Activated T-helper 2 cell treated with anti-CD3 and anti-CD28 coated beads, Interferon-gamma antibody, Interleukin-2, Interleukin-4, amounts not matched to agents 10 μg/mL and 5 μg/mL and 100 μg/mL, durations not matched to agents 14 hours and 24 hours and 36 hours (primary cell): ENCODE results near the gene MIEN1. TPM values are rescaled to one million over a fixed set of nuclear protein-coding genes. Genes with fewer than 3 reads are reported as not detected.
"Not testable (repeated sequence)": the region's sequence is repeated elsewhere in the genome, so short reads cannot be mapped to it uniquely, and the experiment has no call there.

ENCODE experiments used
- DNase-seq: peaks from one replicate; pipeline ENCODE4 v3.0.0; 2021; ENCODE audit warnings: low spot score
- H3K27ac Mint-ChIP-seq: one replicate; pipeline ENCODE4 v1.8.0; 2021; ENCODE audit warnings: mixed read lengths
- H3K27me3 Mint-ChIP-seq: one replicate; pipeline ENCODE4 v1.8.0; 2021; ENCODE audit warnings: low read depth, mixed read lengths
- H3K36me3 Mint-ChIP-seq: one replicate; pipeline ENCODE4 v1.8.0; 2021; ENCODE audit warnings: low read depth, mixed read lengths
- H3K4me1 Mint-ChIP-seq: one replicate; pipeline ENCODE4 v1.8.0; 2021; ENCODE audit warnings: low read depth, mixed read lengths
- H3K4me3 Mint-ChIP-seq: one replicate; pipeline ENCODE4 v1.8.0; 2021; ENCODE audit warnings: low read depth, mild to moderate bottlenecking, moderate library complexity, mixed read lengths
- H3K9me3 Mint-ChIP-seq: one replicate; pipeline ENCODE4 v1.8.0; 2021; ENCODE audit warnings: mixed read lengths
- intact Hi-C: fragments of 100-400 bp; cut with micrococcal nuclease; formaldehyde crosslinking; loops from one replicate; pipeline ENCODE4 v1.15.1; 2023
- total RNA-seq: library from RNA; stranded (reverse); gene quantifications from 2 replicates; pipeline ENCODE4 v1.2.3, GENCODE V29; 2022

Gene MIEN1
- total RNA-seq, 1 donor from 2014 or later: 38.8 TPM

- no peak overlapping the region for H3K4me3 Mint-ChIP-seq
- no peaks in the 10 kb centered on the region for H3K9me3 Mint-ChIP-seq
- H3K4me1 Mint-ChIP-seq: no peaks in the 10 kb centered on the region
- no peaks in the 10 kb centered on the region for H3K36me3 Mint-ChIP-seq
- H3K27ac Mint-ChIP-seq: no peak overlapping the region
- DNase-seq: no peak
- no peaks in the 10 kb centered on the region for H3K27me3 Mint-ChIP-seq
- intact Hi-C loops: no loop called here
Measured at GRCh38 chr17:39714234-39714633, 16.1 kb downstream of the MIEN1 start.

GRCh38 chr17:39711851-39712250, 18.5 kb downstream of the MIEN1 start:
- no peak overlapping the region for H3K27ac Mint-ChIP-seq
- intact Hi-C loops: no loop called here
- no peak overlapping the region for H3K4me3 Mint-ChIP-seq
- no peaks in the 10 kb centered on the region for H3K9me3 Mint-ChIP-seq
- H3K27me3 Mint-ChIP-seq: no peaks in the 10 kb centered on the region
- peaks cover 5% of the 10 kb centered on the region for H3K4me1 Mint-ChIP-seq
- DNase-seq: no peak
- no peaks in the 10 kb centered on the region for H3K36me3 Mint-ChIP-seq

- H3K27me3 Mint-ChIP-seq, DNase-seq, H3K27ac Mint-ChIP-seq, H3K4me3 Mint-ChIP-seq, H3K4me1 Mint-ChIP-seq, H3K9me3 Mint-ChIP-seq, H3K36me3 Mint-ChIP-seq, intact Hi-C loops: not testable (repeated sequence)
Measured at GRCh38 chr17:39711071-39711470, 19.3 kb downstream of the MIEN1 start.

GRCh38 chr17:39709998-39710964, 20.1 kb downstream of the MIEN1 start:
- intact Hi-C loops: no loop called here
- H3K27me3 Mint-ChIP-seq: no peaks in the 10 kb centered on the region
- no peaks in the 10 kb centered on the region for H3K9me3 Mint-ChIP-seq
- no peak overlapping the region for H3K27ac Mint-ChIP-seq
- peaks cover 7% of the 10 kb centered on the region for H3K4me1 Mint-ChIP-seq
- H3K4me3 Mint-ChIP-seq: no peak overlapping the region
- no peak for DNase-seq
- H3K36me3 Mint-ChIP-seq: no peaks in the 10 kb centered on the region

- intact Hi-C loops: no loop called here
- no peak for DNase-seq
- Mint-ChIP-seq H3K27me3 (no peaks in the 10 kb centered on the region), H3K9me3 (no peaks in the 10 kb centered on the region), H3K36me3 (no peaks in the 10 kb centered on the region), H3K4me3 (no peak overlapping the region), H3K27ac (no peak overlapping the region), H3K4me1 (peaks cover 7% of the 10 kb centered on the region)
Measured at GRCh38 chr17:39709319-39709997, 20.9 kb downstream of the MIEN1 start.

- Mint-ChIP-seq H3K36me3 (no peaks in the 10 kb centered on the region), H3K9me3 (no peaks in the 10 kb centered on the region), H3K4me1 (peaks cover 10% of the 10 kb centered on the region), H3K27me3 (peaks cover 8% of the 10 kb centered on the region), H3K4me3 (no peak overlapping the region), H3K27ac (no peak overlapping the region)
- intact Hi-C loops: no loop called here
- DNase-seq: no peak
Measured at GRCh38 chr17:39706921-39707337, 23.4 kb downstream of the MIEN1 start.

GRCh38 chr17:39706383-39706782, 23.9 kb downstream of the MIEN1 start:
- Mint-ChIP-seq H3K27me3 (peaks cover 13% of the 10 kb centered on the region), H3K4me1 (peaks cover 10% of the 10 kb centered on the region), H3K36me3 (no peaks in the 10 kb centered on the region), H3K9me3 (no peaks in the 10 kb centered on the region), H3K27ac (no peak overlapping the region), H3K4me3 (no peak overlapping the region)
- no peak for DNase-seq
- intact Hi-C loops: no loop called here

GRCh38 chr17:39705786-39706348, 24.5 kb downstream of the MIEN1 start:
- H3K4me1 Mint-ChIP-seq: peaks cover 10% of the 10 kb centered on the region
- peaks cover 18% of the 10 kb centered on the region for H3K27me3 Mint-ChIP-seq
- intact Hi-C loops: no loop called here
- H3K4me3 Mint-ChIP-seq: no peak overlapping the region
- no peak for DNase-seq
- H3K36me3 Mint-ChIP-seq: no peaks in the 10 kb centered on the region
- H3K27ac Mint-ChIP-seq: no peak overlapping the region
- H3K9me3 Mint-ChIP-seq: no peaks in the 10 kb centered on the region

- Mint-ChIP-seq H3K9me3 (no peaks in the 10 kb centered on the region), H3K36me3 (no peaks in the 10 kb centered on the region), H3K4me1 (peaks cover 10% of the 10 kb centered on the region), H3K4me3 (no peak overlapping the region), H3K27me3 (peaks cover 23% of the 10 kb centered on the region), H3K27ac (no peak overlapping the region)
- no peak for DNase-seq
- intact Hi-C loops: no loop called here
Measured at GRCh38 chr17:39704821-39705551, 25.3 kb downstream of the MIEN1 start.

GRCh38 chr17:39703913-39704312, 26.4 kb downstream of the MIEN1 start:
- Mint-ChIP-seq H3K9me3 (no peaks in the 10 kb centered on the region), H3K4me3 (no peak overlapping the region), H3K27ac (no peak overlapping the region), H3K36me3 (no peaks in the 10 kb centered on the region), H3K4me1 (peaks cover 10% of the 10 kb centered on the region), H3K27me3 (peaks cover 32% of the 10 kb centered on the region)
- DNase-seq: no peak
- intact Hi-C loops: no loop called here

GRCh38 chr17:39702901-39703893, 27.1 kb downstream of the MIEN1 start:
- Mint-ChIP-seq H3K4me1 (peaks cover 10% of the 10 kb centered on the region), H3K9me3 (no peaks in the 10 kb centered on the region), H3K27me3 (peaks cover 34% of the 10 kb centered on the region), H3K36me3 (no peaks in the 10 kb centered on the region), H3K27ac (no peak overlapping the region), H3K4me3 (no peak overlapping the region)
- intact Hi-C loops: no loop called here
- DNase-seq: no peak
